Measurements from ENCODE around the gene RFTN1. TPM values are rescaled to one million over a fixed set of nuclear protein-coding genes. Genes with fewer than 3 reads are reported as not detected.

RFTN1 gene
- total RNA-seq, 1 experiment from 2014 or later = 0.15 TPM

DNA sequence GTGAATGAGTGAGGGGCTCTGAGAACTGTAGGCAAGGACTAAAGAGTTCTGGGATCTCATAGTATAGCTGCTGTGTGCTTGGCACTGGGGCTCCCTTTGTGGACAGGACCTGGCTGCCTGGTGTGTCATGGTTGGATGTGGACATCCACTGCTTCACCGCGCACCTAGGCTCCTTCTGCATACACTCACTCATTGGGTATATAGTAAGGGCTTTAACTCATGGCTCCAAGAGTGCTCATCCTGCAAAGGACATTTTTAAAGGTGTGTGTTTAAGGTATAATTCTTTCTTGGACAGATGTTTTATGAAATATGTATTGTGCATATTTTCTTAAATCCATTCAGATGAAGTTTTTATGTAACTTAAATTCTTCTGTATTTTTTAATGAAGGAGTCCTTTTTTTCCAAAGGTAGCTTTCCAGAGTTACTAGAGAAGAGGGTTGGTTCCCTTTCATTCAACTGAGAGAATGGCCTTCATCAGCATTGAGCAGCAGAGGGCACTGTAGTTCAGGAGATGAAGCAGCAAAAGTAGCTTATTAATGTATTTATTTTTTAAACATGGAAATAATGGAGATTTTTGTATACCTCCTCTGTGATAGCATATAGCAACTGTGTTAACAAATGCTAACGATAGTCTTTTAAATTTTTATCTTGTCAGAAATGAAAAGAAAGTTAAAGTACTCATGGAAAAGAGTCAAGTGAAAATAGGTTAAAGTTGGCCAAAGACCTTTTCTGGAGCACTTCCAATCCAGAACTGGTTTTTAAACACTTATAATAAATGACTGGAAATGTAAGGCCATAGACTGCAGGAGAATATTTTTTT, 223.3 kb downstream of the RFTN1 start:
- peak; percentile 23 for DNase-seq (ENCODE audit: extremely low read depth, low read depth)

GRCh38 chr3:16289144-16289889, 224.2 kb downstream of the RFTN1 start:
- DNase-seq (ENCODE audit: extremely low read depth, low read depth) = no peak

DNA sequence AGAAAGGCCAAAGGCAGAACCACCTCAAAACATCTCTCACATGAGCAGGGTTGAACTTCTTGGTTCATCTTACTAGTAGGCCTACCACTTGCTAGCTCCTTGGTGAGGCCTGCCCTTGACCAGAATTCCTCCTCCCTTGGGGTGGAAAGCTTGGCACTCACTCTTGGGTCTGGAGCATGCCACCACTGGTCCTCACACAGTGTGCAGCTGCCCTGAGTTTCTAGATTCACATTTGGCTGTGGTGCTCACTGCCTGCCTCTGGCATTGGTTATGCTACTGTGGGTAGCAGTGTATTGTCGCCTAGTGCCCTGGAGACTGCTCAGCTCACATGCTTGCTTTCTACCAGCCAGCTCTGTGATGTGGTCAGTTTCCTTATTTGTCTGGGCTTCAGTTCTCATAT, 224.8 kb downstream of the RFTN1 start:
- no peak for DNase-seq (ENCODE audit: extremely low read depth, low read depth)

- DNase-seq (ENCODE audit: extremely low read depth, low read depth) = no peak
Measured at GRCh38 chr3:16286751-16287543, 226.6 kb downstream of the RFTN1 start.

DNA sequence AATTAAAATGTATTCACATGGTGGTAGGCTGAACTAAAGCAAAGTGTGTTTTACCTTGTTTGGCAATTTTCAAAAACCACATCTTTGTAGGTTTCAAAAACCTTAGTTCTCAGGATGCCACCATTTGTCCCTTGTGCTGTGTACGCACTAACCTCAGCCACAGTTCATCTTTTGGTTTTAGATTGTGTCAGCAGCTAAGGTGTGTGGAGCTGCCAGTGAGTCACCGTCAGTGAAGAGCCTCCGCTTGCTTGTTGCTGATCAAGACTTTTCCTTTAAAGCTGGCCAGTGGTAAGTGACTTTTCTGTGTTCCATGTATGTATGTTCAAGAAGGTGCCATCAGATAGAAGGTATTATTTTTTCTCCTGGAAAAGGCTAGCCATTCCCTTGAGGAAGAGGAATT, 227.3 kb downstream of the RFTN1 start:
- no peak for DNase-seq (ENCODE audit: extremely low read depth, low read depth)

GRCh38 chr3:16284633-16285032, 228.9 kb downstream of the RFTN1 start:
- no peak for DNase-seq (ENCODE audit: extremely low read depth, low read depth)

GRCh38 chr3:16280671-16281070, 232.8 kb downstream of the RFTN1 start:
- no peak for DNase-seq (ENCODE audit: extremely low read depth, low read depth)

DNA sequence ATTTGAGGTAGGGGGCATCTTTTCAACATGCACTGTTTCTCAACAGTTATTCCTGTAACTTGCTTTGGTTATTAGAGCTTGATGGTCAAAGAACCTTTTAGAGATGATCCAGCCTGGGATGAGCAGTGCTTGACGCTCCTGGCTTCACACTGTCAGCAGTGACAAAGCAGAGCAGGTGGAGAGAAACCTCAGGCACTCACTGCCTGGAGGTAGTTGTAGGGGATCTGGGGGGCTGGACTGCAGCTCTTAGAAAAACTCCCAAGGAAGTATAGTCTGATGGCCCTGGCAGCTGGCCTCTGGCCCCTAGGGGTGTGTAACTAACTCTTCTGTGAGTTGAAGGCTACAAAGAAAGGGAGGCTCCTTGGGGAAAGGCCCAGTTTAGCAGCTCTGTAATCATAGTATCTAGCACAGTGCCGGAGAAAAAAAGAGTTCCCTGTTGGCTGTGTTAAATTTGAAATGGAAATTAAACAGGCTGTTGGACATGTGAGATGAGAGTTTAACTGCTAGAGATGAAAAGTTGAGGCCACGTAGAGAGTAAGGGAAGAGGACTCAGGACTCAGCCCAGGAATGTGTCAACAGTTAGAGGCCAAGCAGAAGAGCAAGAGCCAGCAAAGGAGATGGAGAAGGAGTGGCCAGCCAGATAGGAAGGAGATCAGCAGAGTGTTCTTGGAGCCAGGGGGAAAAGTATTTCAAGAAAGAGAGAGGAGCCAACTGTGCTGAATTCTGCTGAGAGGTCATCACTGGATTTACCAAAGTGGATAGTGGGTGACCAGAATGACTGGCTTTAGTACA, 234.3 kb downstream of the RFTN1 start:
- no peak for DNase-seq (ENCODE audit: extremely low read depth, low read depth)

DNA sequence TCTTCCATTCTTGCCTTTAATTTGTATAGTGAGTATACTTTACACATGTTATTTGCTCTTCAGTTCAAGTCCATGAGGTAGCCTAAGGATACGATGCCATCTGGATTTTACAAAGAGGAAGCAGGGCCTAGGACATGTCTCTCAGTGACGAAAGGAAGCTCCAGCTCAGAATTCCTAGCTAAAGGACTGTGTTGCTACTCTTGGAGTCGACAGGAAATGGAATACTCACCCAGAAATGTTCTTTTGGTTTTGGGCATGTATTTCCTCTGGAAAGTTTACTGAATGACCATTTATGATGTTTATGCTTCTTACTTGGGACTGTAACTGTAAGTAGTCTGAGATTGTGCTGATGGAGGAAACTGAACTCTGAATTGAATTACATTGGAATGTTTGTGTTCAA, 236.0 kb downstream of the RFTN1 start:
- no peak for DNase-seq (ENCODE audit: extremely low read depth, low read depth)

- no peak for DNase-seq (ENCODE audit: extremely low read depth, low read depth)
Measured at GRCh38 chr3:16273867-16274266, 239.6 kb downstream of the RFTN1 start.

- no peak for DNase-seq (ENCODE audit: extremely low read depth, low read depth)
Measured at GRCh38 chr3:16272588-16272987, 240.9 kb downstream of the RFTN1 start.

GRCh38 chr3:16270855-16271254, 242.6 kb downstream of the RFTN1 start:
- DNase-seq (ENCODE audit: extremely low read depth, low read depth) = no peak

- DNase-seq (ENCODE audit: extremely low read depth, low read depth) = no peak
Measured at GRCh38 chr3:16266714-16267113, 246.8 kb downstream of the RFTN1 start.

Other genes starting within 250 kb of the RFTN1 start
- 10.5 and 11.6 TPM in 2 replicates for gene DPH3, start 248.8 kb downstream of the RFTN1 start, total RNA-seq (2014; rRNA removed; shearing (Covaris generic))
- gene OXNAD1, start 248.5 kb downstream of the RFTN1 start, total RNA-seq (2014; rRNA removed; shearing (Covaris generic)) = 14.6 and 15.0 TPM in 2 replicates
- 1.8 TPM in 2 replicates for gene DAZL, start 91.7 kb upstream of the RFTN1 start, total RNA-seq (2014; rRNA removed; shearing (Covaris generic))

All from NCI-H460 (cell line).